CD8-positive, alpha-beta memory T cell (primary cell): ENCODE data around the gene PRDM5. TPM values are rescaled to one million over a fixed set of nuclear protein-coding genes. Genes with fewer than 3 reads are reported as not detected.
A peak's percentile ranks its signal among the peaks of the same experiment; 100 is the strongest.

Source experiments
- CTCF ChIA-PET: fragments of 350-600 bp; sonication (Branson Sonifier 250); formaldehyde crosslinking; loops from one replicate; lab custom pipeline; 2021; ENCODE audit warnings: antibody characterized with exemption; lab: Charles Lee
- POLR2A ChIA-PET: fragments of 350-600 bp; sonication (Branson Sonifier 250); formaldehyde crosslinking; loops from one replicate; lab custom pipeline; 2021; ENCODE audit warnings: antibody characterized with exemption; lab: Charles Lee
- DNase-seq, 5 donors: peaks; one replicate each; pipeline versions ENCODE4 v3.0.0 to v3.0.0-alpha.2; 2020 to 2022; ENCODE audit warnings: mixed read lengths in 1 of 5
- H3K27ac ChIP-seq: one replicate; pipeline ENCODE4 v1.7.0; 2013; ENCODE audit warnings: low read depth, mild to moderate bottlenecking, low read length, moderate library complexity
- H3K27me3 ChIP-seq: 2 replicates; pipeline ENCODE4 v1.7.0; 2013; ENCODE audit warnings: low read length, mild to moderate bottlenecking; ENCODE audit not compliant: insufficient read depth, poor library complexity, severe bottlenecking
- H3K36me3 ChIP-seq: 2 replicates; pipeline ENCODE4 v1.7.0; 2013; ENCODE audit warnings: mild to moderate bottlenecking, low read length, moderate library complexity; ENCODE audit not compliant: insufficient read depth
- H3K4me1 ChIP-seq: 2 replicates; pipeline ENCODE4 v1.7.0; 2013; ENCODE audit warnings: mild to moderate bottlenecking, low read length, moderate library complexity; ENCODE audit not compliant: insufficient read depth
- H3K4me3 ChIP-seq: 2 replicates; pipeline ENCODE4 v1.7.0; 2013; ENCODE audit warnings: mild to moderate bottlenecking, low read length
- H3K9me3 ChIP-seq: 2 replicates; pipeline ENCODE4 v1.7.0; 2013; ENCODE audit warnings: mild to moderate bottlenecking, low read length
- H3K27ac Mint-ChIP-seq, 8 donors: one replicate each; pipeline ENCODE4 v1.8.0; 2020 to 2021; ENCODE audit warnings: mixed read lengths in 8 of 8, mild to moderate bottlenecking in 6 of 8, inconsistent platforms in 3 of 8, moderate library complexity in 3 of 8
- H3K27me3 Mint-ChIP-seq, 2 donors: one replicate each; pipeline ENCODE4 v1.8.0; 2020 to 2021; ENCODE audit warnings: mixed read lengths in 2 of 2, mild to moderate bottlenecking in 1 of 2, moderate library complexity in 1 of 2
- H3K36me3 Mint-ChIP-seq, 3 donors: one replicate each; pipeline ENCODE4 v1.8.0; 2020 to 2021; ENCODE audit warnings: mixed read lengths in 3 of 3, inconsistent platforms in 1 of 3, mild to moderate bottlenecking in 1 of 3
- H3K4me1 Mint-ChIP-seq, 3 donors: one replicate each; pipeline ENCODE4 v1.8.0; 2020 to 2021; ENCODE audit warnings: mixed read lengths in 3 of 3, inconsistent platforms in 1 of 3, mild to moderate bottlenecking in 1 of 3
- H3K4me3 Mint-ChIP-seq, 7 donors: one replicate each; pipeline ENCODE4 v1.8.0; 2020 to 2021; ENCODE audit warnings: mixed read lengths in 7 of 7, mild to moderate bottlenecking in 6 of 7, moderate library complexity in 4 of 7, inconsistent platforms in 2 of 7
- H3K9me3 Mint-ChIP-seq, 5 donors: one replicate each; pipeline ENCODE4 v1.8.0; 2020 to 2022; ENCODE audit warnings: mixed read lengths in 5 of 5, mild to moderate bottlenecking in 3 of 5, moderate library complexity in 2 of 5, inconsistent platforms in 1 of 5
- polyA plus RNA-seq: library from polyadenylated mRNA; unstranded; fragments of 300-500 nt; fragmentation: Illumina TruSeq; gene quantifications from one replicate; pipeline ENCODE4 v1.2.3, GENCODE V29; 2021
- total RNA-seq, 2 experiments: library from RNA; stranded (reverse); gene quantifications; one replicate each; pipeline ENCODE4 v1.2.3, GENCODE V29; 2021

Gene PRDM5
- total and polyA plus RNA-seq, 3 experiments from 2014 or later = 0.08 to 0.63 (median 0.24) TPM

GRCh38 chr4:120921456-120922380, 808 bp downstream of the PRDM5 start:
- Histone ChIP-seq H3K27me3 (no peaks in the 10 kb centered on the region), H3K36me3 (no peaks in the 10 kb centered on the region), H3K4me3 (peak overlapping the region; percentile 21), H3K9me3 (no peaks in the 10 kb centered on the region), H3K27ac (no peak overlapping the region), H3K4me1 (peaks cover 7% of the 10 kb centered on the region)
- Mint-ChIP-seq H3K9me3 (no peaks in the 10 kb centered on the region), H3K36me3 (peaks cover 0 to 3% (median 0%) of the 10 kb centered on the region in 3 donors), H3K27me3 (peaks cover 17 to 36% of the 10 kb centered on the region in 2 donors), H3K27ac (peak overlapping the region in 7 of 8 donors; percentile 5 to 84 (median 29)), H3K4me3 (peak overlapping the region; percentile 80 to 97 (median 92)), H3K4me1 (peaks cover 9 to 17% (median 14%) of the 10 kb centered on the region in 3 donors)
- POLR2A ChIA-PET = no interaction called here
- peak in 3 of 5 donors; percentile 5 to 52 (median 47) for DNase-seq
- CTCF ChIA-PET = no interaction called here

- ChIA-PET POLR2A (no interaction called here), CTCF (no interaction called here)
- no peaks in the 10 kb centered on the region for H3K9me3 Mint-ChIP-seq
- Histone ChIP-seq H3K9me3 (no peaks in the 10 kb centered on the region), H3K4me3 (no peak overlapping the region), H3K4me1 (peaks cover 7% of the 10 kb centered on the region), H3K27me3 (no peaks in the 10 kb centered on the region), H3K36me3 (no peaks in the 10 kb centered on the region), H3K27ac (no peak overlapping the region)
- DNase-seq = no peak
- H3K4me1 Mint-ChIP-seq = peaks cover 9 to 17% (median 14%) of the 10 kb centered on the region in 3 donors
- peaks cover 0 to 3% (median 0%) of the 10 kb centered on the region in 3 donors for H3K36me3 Mint-ChIP-seq
- H3K27me3 Mint-ChIP-seq = peaks cover 16 to 39% of the 10 kb centered on the region in 2 donors
- peak overlapping the region in 2 of 7 donors; percentile 14 to 61 for H3K4me3 Mint-ChIP-seq
- no peak overlapping the region for H3K27ac Mint-ChIP-seq
These were observed 1.9 kb downstream of the PRDM5 start for GRCh38 chr4:120920666-120921065.

GRCh38 chr4:120919358-120919757, 3.2 kb downstream of the PRDM5 start:
- H3K27ac Mint-ChIP-seq = no peak overlapping the region
- CTCF ChIA-PET = no interaction called here

GRCh38 chr4:120918788-120919187, 3.7 kb downstream of the PRDM5 start:
- peaks cover 15 to 35% of the 10 kb centered on the region in 2 donors for H3K27me3 Mint-ChIP-seq
- H3K27ac Mint-ChIP-seq = no peak overlapping the region
- no peak overlapping the region for H3K4me3 ChIP-seq
- H3K27me3 ChIP-seq = no peaks in the 10 kb centered on the region
- no peak overlapping the region for H3K4me3 Mint-ChIP-seq
- H3K36me3 ChIP-seq = no peaks in the 10 kb centered on the region
- H3K9me3 Mint-ChIP-seq = no peaks in the 10 kb centered on the region
- H3K4me1 Mint-ChIP-seq = peaks cover 9 to 17% (median 14%) of the 10 kb centered on the region in 3 donors
- no peaks in the 10 kb centered on the region for H3K9me3 ChIP-seq
- H3K27ac ChIP-seq = no peak overlapping the region
- H3K36me3 Mint-ChIP-seq = peaks cover 0 to 3% (median 0%) of the 10 kb centered on the region in 3 donors
- CTCF ChIA-PET = no interaction called here
- DNase-seq = no peak
- POLR2A ChIA-PET = no interaction called here
- peaks cover 7% of the 10 kb centered on the region for H3K4me1 ChIP-seq

More at GRCh38 chr4:120919358-120919757, 3.2 kb downstream of the PRDM5 start:
- Histone ChIP-seq H3K4me1 (peaks cover 7% of the 10 kb centered on the region), H3K9me3 (no peaks in the 10 kb centered on the region), H3K4me3 (no peak overlapping the region), H3K36me3 (no peaks in the 10 kb centered on the region), H3K27ac (no peak overlapping the region), H3K27me3 (no peaks in the 10 kb centered on the region)
- no peak overlapping the region for H3K4me3 Mint-ChIP-seq
- peaks cover 11 to 39% of the 10 kb centered on the region in 2 donors for H3K27me3 Mint-ChIP-seq
- DNase-seq = no peak
- H3K4me1 Mint-ChIP-seq = peaks cover 9 to 17% (median 14%) of the 10 kb centered on the region in 3 donors
- H3K36me3 Mint-ChIP-seq = peaks cover 0 to 3% (median 0%) of the 10 kb centered on the region in 3 donors
- POLR2A ChIA-PET = no interaction called here
- H3K9me3 Mint-ChIP-seq = no peaks in the 10 kb centered on the region

- H3K27ac ChIP-seq = no peak overlapping the region
- no peaks in the 10 kb centered on the region for H3K36me3 ChIP-seq
- ChIA-PET POLR2A (no interaction called here), CTCF (interaction anchor here (0.7 kb wide), 1 partner anchor 87 kb away, joined by 4 read pairs; no protein-coding TSS in a partner anchor)
- Mint-ChIP-seq H3K27ac (no peak overlapping the region), H3K9me3 (no peaks in the 10 kb centered on the region), H3K27me3 (peaks cover 14 to 28% of the 10 kb centered on the region in 2 donors), H3K4me1 (peaks cover 8 to 11% (median 11%) of the 10 kb centered on the region in 3 donors), H3K36me3 (peaks cover 0 to 3% (median 0%) of the 10 kb centered on the region in 3 donors), H3K4me3 (no peak overlapping the region)
- H3K4me3 ChIP-seq = no peak overlapping the region
- DNase-seq = no peak
- no peaks in the 10 kb centered on the region for H3K27me3 ChIP-seq
- H3K4me1 ChIP-seq = peaks cover 7% of the 10 kb centered on the region
- H3K9me3 ChIP-seq = no peaks in the 10 kb centered on the region
These were observed 4.4 kb downstream of the PRDM5 start for GRCh38 chr4:120918092-120918491.

- Histone ChIP-seq H3K27me3 (no peaks in the 10 kb centered on the region), H3K36me3 (no peaks in the 10 kb centered on the region), H3K4me1 (peaks cover 7% of the 10 kb centered on the region), H3K9me3 (no peaks in the 10 kb centered on the region), H3K27ac (no peak overlapping the region), H3K4me3 (no peak overlapping the region)
- DNase-seq = no peak
- CTCF ChIA-PET = no interaction called here
- no peaks in the 10 kb centered on the region for H3K9me3 Mint-ChIP-seq
- POLR2A ChIA-PET = no interaction called here
- H3K36me3 Mint-ChIP-seq = peaks cover 0 to 2% (median 0%) of the 10 kb centered on the region in 3 donors
- H3K4me1 Mint-ChIP-seq = peaks cover 6 to 7% (median 7%) of the 10 kb centered on the region in 3 donors
- H3K4me3 Mint-ChIP-seq = no peak overlapping the region
- H3K27me3 Mint-ChIP-seq = peaks cover 11 to 25% of the 10 kb centered on the region in 2 donors
- no peak overlapping the region for H3K27ac Mint-ChIP-seq
These were observed 5.6 kb downstream of the PRDM5 start for GRCh38 chr4:120916937-120917336.

GRCh38 chr4:120915336-120915735, 7.2 kb downstream of the PRDM5 start:
- H3K9me3 Mint-ChIP-seq = no peaks in the 10 kb centered on the region
- ChIA-PET CTCF (no interaction called here), POLR2A (no interaction called here)
- Histone ChIP-seq H3K4me3 (no peak overlapping the region), H3K9me3 (no peaks in the 10 kb centered on the region), H3K36me3 (no peaks in the 10 kb centered on the region), H3K27me3 (no peaks in the 10 kb centered on the region), H3K4me1 (no peaks in the 10 kb centered on the region), H3K27ac (no peak overlapping the region)
- no peak for DNase-seq
- H3K4me3 Mint-ChIP-seq = no peak overlapping the region
- no peaks in the 10 kb centered on the region for H3K4me1 Mint-ChIP-seq
- no peak overlapping the region for H3K27ac Mint-ChIP-seq
- no peaks in the 10 kb centered on the region for H3K36me3 Mint-ChIP-seq
- H3K27me3 Mint-ChIP-seq = peaks cover 6 to 14% of the 10 kb centered on the region in 2 donors

GRCh38 chr4:120903419-120903818, 19.1 kb downstream of the PRDM5 start:
- no peaks in the 10 kb centered on the region for H3K4me1 ChIP-seq
- Mint-ChIP-seq H3K4me1 (no peaks in the 10 kb centered on the region), H3K9me3 (no peaks in the 10 kb centered on the region), H3K4me3 (no peak overlapping the region), H3K27ac (no peak overlapping the region), H3K36me3 (no peaks in the 10 kb centered on the region), H3K27me3 (peaks cover 2 to 8% of the 10 kb centered on the region in 2 donors)
- no peaks in the 10 kb centered on the region for H3K9me3 ChIP-seq
- DNase-seq = no peak
- ChIA-PET CTCF (no interaction called here), POLR2A (no interaction called here)
- no peak overlapping the region for H3K27ac ChIP-seq
- no peaks in the 10 kb centered on the region for H3K27me3 ChIP-seq
- no peak overlapping the region for H3K4me3 ChIP-seq
- H3K36me3 ChIP-seq = no peaks in the 10 kb centered on the region
